ENCODE data around the gene FAM234A.

Gene FAM234A

DNA sequence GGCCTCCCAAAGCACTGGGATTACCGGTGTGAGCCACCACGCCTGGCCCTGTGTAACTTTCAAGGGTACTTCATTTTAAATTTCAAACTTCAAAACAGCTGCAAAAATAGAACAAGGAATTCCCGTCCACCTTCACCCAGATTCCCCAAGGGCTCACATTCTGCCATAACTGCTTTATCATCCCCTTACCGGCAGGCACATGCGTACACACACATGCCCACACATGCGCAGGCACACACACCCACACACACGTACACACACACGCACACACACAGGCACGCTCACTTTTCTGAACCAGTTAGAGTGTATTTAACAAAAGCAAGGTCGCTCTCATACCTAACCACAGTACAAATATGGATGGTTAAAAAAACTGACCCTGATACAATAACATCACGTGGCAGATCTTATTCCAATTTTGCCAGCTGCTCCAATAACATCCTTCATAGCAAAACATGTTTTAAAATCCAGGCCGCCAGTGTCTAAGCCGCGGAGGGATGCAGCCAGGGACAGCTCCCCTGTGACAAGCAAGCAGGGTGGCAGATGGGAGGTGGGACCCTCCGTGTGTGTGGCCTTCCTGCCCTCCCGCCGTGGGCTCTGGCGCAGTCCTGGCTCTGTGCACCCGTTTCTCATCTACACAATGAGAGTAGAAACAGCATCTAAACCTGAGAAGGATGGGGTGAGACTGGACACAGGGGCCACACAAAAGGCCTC lies 71.5 kb downstream of the FAM234A start:
- DNase-seq, result no peak

DNA sequence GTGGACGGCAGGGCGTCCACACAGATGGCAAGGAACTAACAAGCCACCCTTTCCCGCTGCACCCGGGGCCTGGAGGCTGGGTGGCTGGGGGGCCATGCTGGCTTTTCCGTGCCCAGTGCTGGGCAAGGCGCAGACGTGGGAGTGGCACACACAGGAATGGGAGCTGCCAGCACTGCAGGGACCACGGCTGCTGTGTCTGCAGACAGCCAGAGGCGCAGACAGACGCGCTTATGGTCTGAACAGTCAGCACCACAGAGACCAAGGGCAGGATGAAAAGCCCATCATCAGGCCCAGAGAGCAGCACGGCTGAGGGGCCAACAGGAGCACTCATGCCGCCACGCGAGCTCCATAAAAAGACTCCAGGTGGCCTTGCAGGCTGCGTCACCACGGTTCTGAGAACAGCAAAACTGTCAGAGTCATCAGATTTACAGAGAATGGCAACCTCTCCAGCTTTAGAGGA lies 72.3 kb downstream of the FAM234A start:
- DNase-seq, result no peak

DNA sequence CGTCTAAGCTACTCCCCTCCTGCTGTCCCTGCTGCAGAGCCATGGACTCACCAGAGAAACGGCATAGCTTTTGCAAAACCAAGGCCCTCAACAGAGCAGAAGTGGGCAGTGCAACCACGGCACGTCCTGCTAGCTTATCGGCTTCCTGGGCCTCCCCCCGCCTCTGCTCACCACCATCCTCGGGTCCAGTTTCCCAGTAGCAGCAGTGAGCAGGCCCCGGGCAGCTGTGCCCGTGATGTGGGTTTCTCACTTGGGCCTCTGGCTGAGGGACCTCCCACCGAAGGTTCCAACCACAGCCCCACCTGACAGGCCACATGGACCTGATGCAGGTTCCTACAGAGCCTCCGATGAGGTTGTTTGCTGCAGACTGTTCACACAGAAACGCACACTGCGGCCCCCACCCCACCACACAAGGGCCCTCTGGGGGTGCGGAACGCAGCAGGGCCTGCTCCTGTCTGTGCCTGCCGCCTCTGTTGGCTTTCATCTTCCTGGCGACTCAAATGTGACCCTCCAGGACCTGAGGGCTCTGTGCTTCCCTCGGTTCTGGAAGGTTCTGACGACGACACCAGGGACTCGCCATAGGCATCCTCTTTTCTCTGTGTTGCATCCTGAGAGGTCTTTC lies 73.2 kb downstream of the FAM234A start:
- no peak for DNase-seq

DNA sequence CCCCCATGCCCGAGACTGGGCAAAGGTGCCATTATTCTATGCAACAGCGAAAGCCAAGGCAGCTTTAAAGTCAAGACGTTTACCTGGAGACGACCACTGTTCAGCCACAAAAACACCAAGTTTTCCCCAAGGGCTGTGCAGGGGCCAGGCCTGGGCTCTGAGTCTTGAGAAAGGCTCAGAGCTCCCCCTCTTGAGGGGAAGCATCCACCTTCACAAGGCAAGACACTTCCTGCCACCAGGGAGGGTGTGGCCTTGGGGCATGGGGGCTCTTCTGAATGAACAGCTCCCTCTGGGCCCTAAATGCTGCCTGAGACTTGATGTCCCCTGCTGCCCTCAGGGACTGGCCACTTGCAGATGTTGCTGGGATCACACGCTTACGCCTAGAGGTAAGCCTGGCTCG lies 74.9 kb downstream of the FAM234A start:
- no peak for DNase-seq

DNA sequence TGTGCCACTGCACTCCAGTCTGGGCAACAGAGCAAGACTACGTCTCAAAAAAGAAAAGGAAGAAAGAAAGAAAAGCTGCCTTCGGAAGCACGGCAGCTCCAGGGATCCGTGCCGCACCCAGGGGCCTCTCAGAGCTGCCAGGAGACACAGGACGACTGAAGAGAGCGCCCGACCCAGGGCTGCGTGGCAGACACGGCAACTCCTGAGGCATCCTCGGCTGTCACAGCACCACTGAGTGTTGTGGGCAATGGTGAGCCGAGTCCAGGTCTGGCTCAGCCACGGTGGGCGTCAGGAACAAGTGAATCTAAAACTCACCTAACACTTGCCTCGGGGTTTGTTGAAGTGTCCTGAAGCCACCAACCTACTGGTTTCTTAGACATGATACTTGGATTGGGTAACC lies 77.1 kb downstream of the FAM234A start:
- no peak for DNase-seq

DNA sequence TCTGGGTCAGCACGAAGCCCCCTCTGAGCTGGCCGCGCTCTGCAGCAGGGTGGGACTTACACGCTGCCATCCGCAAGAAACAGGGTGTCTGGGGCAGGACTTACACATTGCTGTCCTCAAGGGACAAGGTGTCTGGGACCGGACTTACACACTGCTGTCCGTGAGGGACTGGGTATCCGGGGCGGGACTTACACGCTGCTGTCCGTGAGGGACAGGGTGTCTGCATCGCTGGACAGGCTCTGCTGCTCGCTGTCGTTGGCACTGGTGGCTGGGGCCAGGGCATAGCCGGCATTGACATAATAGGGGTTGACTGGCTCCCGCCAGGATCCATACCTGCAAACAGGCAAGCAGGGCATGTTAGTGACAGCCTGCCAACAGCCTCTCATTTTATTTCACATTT lies 79.7 kb downstream of the FAM234A start:
- no peak for DNase-seq

DNA sequence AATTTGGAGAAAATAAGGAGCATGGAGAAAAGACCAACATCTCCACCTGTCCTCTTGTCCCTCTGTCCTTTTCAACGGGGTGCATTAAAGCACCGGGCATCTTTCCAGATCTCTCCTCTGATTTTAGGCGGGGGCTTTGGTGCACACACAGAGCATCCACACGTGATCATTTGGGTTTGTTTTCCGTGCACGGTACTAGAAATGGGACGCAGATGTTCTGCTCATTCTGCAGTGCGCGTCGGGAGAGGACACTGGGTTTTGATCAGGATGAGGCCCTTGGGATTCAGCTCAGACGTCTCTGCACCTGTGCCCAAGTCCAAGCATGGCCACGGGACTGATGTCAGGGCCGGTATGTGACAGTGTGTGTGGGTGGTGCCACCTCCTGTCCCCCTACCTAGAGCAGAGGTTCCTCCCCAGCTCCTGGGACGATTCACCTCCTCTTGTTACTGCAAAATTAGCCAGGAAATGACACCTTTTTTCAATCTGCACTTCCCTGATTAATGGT lies 80.2 kb downstream of the FAM234A start:
- no peak for DNase-seq
